H1 (cell line): ENCODE measurements around the gene C15orf40. TPM values are rescaled to one million over a fixed set of nuclear protein-coding genes. Genes with fewer than 3 reads are reported as not detected.

Source experiments
- CTCF ChIA-PET: fragments of 300-600 bp; sonication (Branson Sonifier 250); formaldehyde crosslinking; loops from one replicate; lab custom pipeline; 2021; ENCODE audit not compliant: partially characterized antibody; lab: Charles Lee
- POLR2A ChIA-PET: fragments of 300-600 bp; sonication (Branson Sonifier 250); formaldehyde crosslinking; loops from one replicate; lab custom pipeline; 2021; ENCODE audit warnings: inconsistent platforms; ENCODE audit not compliant: partially characterized antibody; lab: Charles Lee
- DNase-seq, 2 experiments: peaks; one replicate each; pipeline versions ENCODE4 v3.0.0 to v3.0.0-alpha.2; 2010 to 2022; ENCODE audit warnings: low spot score in 2 of 2, low read depth in 1 of 2, mixed read lengths in 1 of 2
- FAIRE-seq: peaks from 2 replicates; lab custom pipeline; 2011; peaks lifted over from hg19 to GRCh38; lab: Jason Lieb, UNC
- H2AFZ ChIP-seq: 2 replicates; pipeline ENCODE4 v1.8.1; 2012; ENCODE audit warnings: low read length, inconsistent platforms
- H2AK5ac ChIP-seq: 2 replicates; pipeline ENCODE4 v1.6.1; 2013; ENCODE audit warnings: low read depth, low read length
- H2BK120ac ChIP-seq: replicated peaks from 2 replicates; pipeline ENCODE3; 2013; ENCODE audit warnings: low read depth, low read length, inconsistent platforms
- H2BK12ac ChIP-seq: 2 replicates; pipeline ENCODE4 v1.6.1; 2013; ENCODE audit warnings: low read depth, low read length
- H2BK15ac ChIP-seq: 2 replicates; pipeline ENCODE4 v1.6.1; 2013; ENCODE audit warnings: low read length
- H2BK20ac ChIP-seq: 2 replicates; pipeline ENCODE4 v1.6.1; 2013; ENCODE audit warnings: low read length
- H2BK5ac ChIP-seq: 2 replicates; pipeline ENCODE4 v1.6.1; 2013; ENCODE audit warnings: low read depth, low read length
- H3K14ac ChIP-seq: 2 replicates; pipeline ENCODE4 v1.6.1; 2013; ENCODE audit warnings: inconsistent platforms; ENCODE audit not compliant: insufficient read length
- H3K18ac ChIP-seq: 2 replicates; pipeline ENCODE4 v1.6.1; 2013; ENCODE audit warnings: low read length; ENCODE audit errors: extremely low read depth
- H3K23ac ChIP-seq: 2 replicates; pipeline ENCODE4 v1.6.1; 2013; ENCODE audit warnings: inconsistent platforms; ENCODE audit not compliant: insufficient read length
- H3K23me2 ChIP-seq: 2 replicates; pipeline ENCODE4 v1.6.1; 2013; ENCODE audit warnings: low read depth, low read length
- H3K27ac ChIP-seq: 2 replicates; pipeline ENCODE4 v1.6.1; 2011; ENCODE audit warnings: low read depth, low read length, inconsistent platforms
- H3K27me3 ChIP-seq, 4 experiments: replicated peaks in 1 of 4; 1 replicate in 1 of 4; 2 replicates in 3 of 4; pipeline versions ENCODE4 v1.6.1 to v1.8.1; 2011 to 2013; ENCODE audit warnings: low read length in 3 of 4, mild to moderate bottlenecking in 3 of 4, inconsistent platforms in 2 of 4, mixed read lengths in 2 of 4, moderate library complexity in 1 of 4; ENCODE audit not compliant: control insufficient read depth in 3 of 4, insufficient read depth in 3 of 4; ENCODE audit errors: extremely low read depth in 1 of 4
- H3K36me3 ChIP-seq, 4 experiments: 2 replicates each; pipeline versions ENCODE4 v1.6.1 to v1.8.1; 2011 to 2013; ENCODE audit warnings: mild to moderate bottlenecking in 4 of 4, low read length in 3 of 4, moderate library complexity in 2 of 4, control low read depth in 1 of 4, inconsistent platforms in 1 of 4; ENCODE audit not compliant: insufficient read depth in 4 of 4, control insufficient read depth in 2 of 4
- H3K4ac ChIP-seq: replicated peaks from 2 replicates; pipeline ENCODE3; 2013; ENCODE audit warnings: low read length, low read depth, mixed read lengths, inconsistent platforms; ENCODE audit not compliant: insufficient read length
- H3K4me1 ChIP-seq, 4 experiments: replicated peaks in 1 of 4; 1 replicate in 1 of 4; 2 replicates in 3 of 4; pipeline versions ENCODE4 v1.6.1 to v1.8.1; 2011 to 2013; ENCODE audit warnings: low read length in 3 of 4, inconsistent platforms in 2 of 4, mixed read lengths in 1 of 4; ENCODE audit not compliant: insufficient read depth in 4 of 4, control insufficient read depth in 3 of 4
- H3K4me2 ChIP-seq, 2 experiments: 2 replicates each; pipeline versions ENCODE4 v1.6.1 to v1.8.1; 2011 to 2013; ENCODE audit warnings: low read depth in 2 of 2, low read length in 2 of 2, control low read depth in 1 of 2, inconsistent platforms in 1 of 2, mild to moderate bottlenecking in 1 of 2; ENCODE audit not compliant: insufficient read depth in 1 of 2
- H3K4me3 ChIP-seq, 4 experiments: fragments of 200-600, 300-600 bp in 1 of 4; sonication (generic), shearing (Covaris generic), sonication (Bioruptor Twin) in 1 of 4; 2 replicates each; pipeline versions ENCODE4 v1.5.1 to v1.8.1; 2011 to 2016; ENCODE audit warnings: low read length in 4 of 4, low read depth in 3 of 4, control low read depth in 2 of 4, inconsistent platforms in 2 of 4, mild to moderate bottlenecking in 2 of 4, mixed read lengths in 1 of 4, moderate library complexity in 1 of 4; ENCODE audit not compliant: insufficient read depth in 2 of 4; ENCODE audit errors: extremely low read depth in 1 of 4
- H3K56ac ChIP-seq: replicated peaks from 2 replicates; pipeline ENCODE3; 2013; ENCODE audit warnings: low read depth, mild to moderate bottlenecking, mixed read lengths, low read length, inconsistent platforms; ENCODE audit not compliant: insufficient read length
- H3K79me1 ChIP-seq: 2 replicates; pipeline ENCODE4 v1.6.1; 2013; ENCODE audit warnings: low read depth, low read length, control low read depth
- H3K79me2 ChIP-seq, 2 experiments: 2 replicates each; pipeline versions ENCODE4 v1.6.1 to v1.8.1; 2012 to 2013; ENCODE audit warnings: low read length in 2 of 2, mild to moderate bottlenecking in 2 of 2, inconsistent platforms in 1 of 2; ENCODE audit not compliant: insufficient read depth in 2 of 2, control insufficient read depth in 1 of 2
- H3K9ac ChIP-seq, 4 experiments: replicated peaks in 1 of 4; 1 replicate in 1 of 4; 2 replicates in 3 of 4; pipeline versions ENCODE4 v1.6.1 to v1.8.1; 2011 to 2013; ENCODE audit warnings: low read depth in 3 of 4, low read length in 3 of 4, control low read depth in 2 of 4, mild to moderate bottlenecking in 2 of 4, moderate library complexity in 2 of 4, inconsistent platforms in 1 of 4; ENCODE audit errors: extremely low read depth in 1 of 4
- H3K9me3 ChIP-seq, 2 experiments: 2 replicates each; pipeline versions ENCODE4 v1.6.1 to v1.8.1; 2012 to 2013; ENCODE audit warnings: mild to moderate bottlenecking in 2 of 2, moderate library complexity in 2 of 2, control low read depth in 1 of 2, inconsistent platforms in 1 of 2, low read depth in 1 of 2, low read length in 1 of 2, mixed read lengths in 1 of 2; ENCODE audit not compliant: insufficient read depth in 2 of 2
- H4K20me1 ChIP-seq, 2 experiments: replicated peaks in 1 of 2; 2 replicates each; pipeline versions ENCODE3 to v1.8.1; 2011 to 2013; ENCODE audit warnings: inconsistent platforms in 2 of 2, low read length in 2 of 2, mild to moderate bottlenecking in 1 of 2; ENCODE audit not compliant: insufficient read depth in 2 of 2, control insufficient read depth in 1 of 2
- H4K5ac ChIP-seq: 2 replicates; pipeline ENCODE4 v1.6.1; 2013; ENCODE audit warnings: low read length, low read depth, mixed read lengths, inconsistent platforms; ENCODE audit not compliant: insufficient read length
- H4K8ac ChIP-seq: 2 replicates; pipeline ENCODE4 v1.8.0; 2013; ENCODE audit warnings: mild to moderate bottlenecking, moderate library complexity, low read length, inconsistent platforms; ENCODE audit not compliant: insufficient read depth; ENCODE audit errors: extremely low read depth
- H4K91ac ChIP-seq: replicated peaks from 2 replicates; pipeline ENCODE3; 2013; ENCODE audit warnings: low read length, mixed read lengths, inconsistent platforms; ENCODE audit not compliant: insufficient read length
- CEBPB ChIP-seq: IDR thresholded peaks from 2 replicates; pipeline ENCODE4 v1.6.1; 2012; ENCODE audit warnings: low read depth, low read length
- EGR1 ChIP-seq: IDR thresholded peaks from 2 replicates; pipeline ENCODE4 v1.6.1; 2011; ENCODE audit warnings: low read depth, low read length, borderline replicate concordance
- RBBP5 ChIP-seq: IDR thresholded peaks from 2 replicates; pipeline ENCODE4 v1.7.1; 2012; ENCODE audit warnings: low read depth, mild to moderate bottlenecking, inconsistent platforms, low read length, moderate library complexity, borderline replicate concordance
- WGBS, 2 experiments: shearing (Covaris generic) in 1 of 2; methylation state at CpG; one replicate each; pipeline versions ENCODE4 v1.1.6 to v1.1.7; 2013 to 2015; ENCODE audit warnings: low lambda C conversion rate in 2 of 2, mixed read lengths in 2 of 2, inconsistent platforms in 1 of 2, low coverage in 1 of 2, missing lambda C conversion rate in 1 of 2; ENCODE audit not compliant: insufficient replicate concordance in 2 of 2, insufficient coverage in 1 of 2, insufficient read length in 1 of 2; ENCODE audit errors: extremely low coverage in 1 of 2, missing lambda C conversion rate in 1 of 2; 5-methylcytosine and 5-hydroxymethylcytosine counted together
- polyA plus RNA-seq, 7 experiments: library from polyadenylated mRNA; depleted of rRNA in 3 of 7; stranded (reverse) in 5 of 7; unstranded in 2 of 7; fragments of >200 nt in 5 of 7; fragments of 200-250 nt in 2 of 7; gene quantifications; 1 replicate in 5 of 7; 2 replicates in 1 of 7; 4 replicates in 1 of 7; pipeline versions ENCODE4 v1.2.1 to v1.2.3, GENCODE V29; 2011 to 2013; ENCODE audit warnings: missing spikeins in 2 of 7, mixed read lengths in 2 of 7
- total RNA-seq: library from RNA; stranded (reverse); fragmentation: NEBNext Ultra II Directional; extraction: Animal tissue kit (Norgen Biotek cat#: 25700); gene quantifications from 2 replicates; pipeline ENCODE4 v1.2.1, GENCODE V29; 2021

Gene C15orf40
- total and polyA plus RNA-seq, 2 of the 8 experiments (the other 6 are each of a cell fraction or from before 2014, with no cell fraction given), result 10.7 TPM

DNA sequence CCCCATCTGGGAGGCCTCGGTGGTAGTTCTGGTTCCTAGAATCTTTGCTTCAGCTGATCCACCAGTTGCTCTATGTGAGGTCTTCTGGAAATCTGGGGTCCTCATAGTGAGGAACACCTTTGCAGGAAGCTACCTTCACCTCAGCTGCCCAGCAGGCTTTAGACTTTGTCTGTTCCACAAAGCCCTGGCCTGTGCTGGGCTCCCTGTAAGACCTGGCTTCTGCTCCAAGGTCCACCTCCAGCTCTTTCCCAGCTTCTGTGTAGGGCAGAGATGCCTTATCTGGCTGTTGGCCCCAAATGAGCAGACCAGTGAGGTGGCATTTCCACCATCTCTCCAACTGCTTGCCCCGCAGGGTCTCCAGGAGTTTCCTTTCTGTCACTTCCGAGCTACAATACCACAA lies 50.7 kb downstream of the C15orf40 start:
- no peak overlapping the region for H3K27ac ChIP-seq
- no peaks in the 10 kb centered on the region for H3K9me3 ChIP-seq
- no peak overlapping the region for H3K18ac ChIP-seq
- H3K9ac ChIP-seq, result no peak overlapping the region
- H3K79me1 ChIP-seq, result no peaks in the 10 kb centered on the region
- no peak overlapping the region for H3K4me2 ChIP-seq
- H4K8ac ChIP-seq, result no peak overlapping the region
- FAIRE-seq, result no peak
- H4K5ac ChIP-seq, result no peak overlapping the region
- no peak overlapping the region for H4K91ac ChIP-seq
- H3K36me3 ChIP-seq, result no peaks in the 10 kb centered on the region
- no peak for DNase-seq
- no peak overlapping the region for H2AK5ac ChIP-seq
- no peaks in the 10 kb centered on the region for H4K20me1 ChIP-seq
- H3K4ac ChIP-seq, result no peak overlapping the region
- H2BK5ac ChIP-seq, result no peak overlapping the region
- no peak overlapping the region for H2BK12ac ChIP-seq
- H3K79me2 ChIP-seq, result no peaks in the 10 kb centered on the region
- CTCF ChIA-PET, result interaction anchor here (2.0 kb wide), 1 partner anchor 12 kb away, joined by 5 read pairs; no protein-coding TSS in a partner anchor
- POLR2A ChIA-PET, result interaction anchor here (1.0 to 1.4 kb wide), 3 partner anchors 9 to 118 kb away, joined by 3 read pairs; no protein-coding TSS in a partner anchor
- no peak overlapping the region for H2BK15ac ChIP-seq
- no peak overlapping the region for H3K23ac ChIP-seq
- H3K23me2 ChIP-seq, result no peaks in the 10 kb centered on the region
- 89% methylated on average over 3 of the region's 3 CpGs; no CpG with 5 or more reads in 1 of the 2 experiments for WGBS, 2 experiments
- peaks cover 0 to 11% (median 6%) of the 10 kb centered on the region in 4 experiments; a peak in 4 of 7 replicates for H3K4me1 ChIP-seq
- no peak for TF ChIP-seq RBBP5
- TF ChIP-seq CEBPB, result no peak
- TF ChIP-seq EGR1, result no peak
- H2AFZ ChIP-seq, result no peak overlapping the region
- H2BK20ac ChIP-seq, result no peak overlapping the region
- H3K56ac ChIP-seq, result no peak overlapping the region
- H2BK120ac ChIP-seq, result no peak overlapping the region
- no peak overlapping the region for H3K14ac ChIP-seq
- no peak overlapping the region for H3K4me3 ChIP-seq
- H3K27me3 ChIP-seq, result no peaks in the 10 kb centered on the region
